HG02798 (cell line): Measurements from ENCODE around the gene LARP7.
"Not testable (repeated sequence)": the region's sequence is repeated elsewhere in the genome, so short reads cannot be mapped to it uniquely, and the experiment has no call there.

Source experiments
- ATAC-seq: cut with Tn5 transposase; IDR thresholded peaks from one replicate; pipeline ENCODE4 v1.9.1; 2021; ENCODE audit warnings: mild to moderate bottlenecking; ENCODE audit not compliant: unreplicated experiment, poor library complexity

Gene LARP7

DNA sequence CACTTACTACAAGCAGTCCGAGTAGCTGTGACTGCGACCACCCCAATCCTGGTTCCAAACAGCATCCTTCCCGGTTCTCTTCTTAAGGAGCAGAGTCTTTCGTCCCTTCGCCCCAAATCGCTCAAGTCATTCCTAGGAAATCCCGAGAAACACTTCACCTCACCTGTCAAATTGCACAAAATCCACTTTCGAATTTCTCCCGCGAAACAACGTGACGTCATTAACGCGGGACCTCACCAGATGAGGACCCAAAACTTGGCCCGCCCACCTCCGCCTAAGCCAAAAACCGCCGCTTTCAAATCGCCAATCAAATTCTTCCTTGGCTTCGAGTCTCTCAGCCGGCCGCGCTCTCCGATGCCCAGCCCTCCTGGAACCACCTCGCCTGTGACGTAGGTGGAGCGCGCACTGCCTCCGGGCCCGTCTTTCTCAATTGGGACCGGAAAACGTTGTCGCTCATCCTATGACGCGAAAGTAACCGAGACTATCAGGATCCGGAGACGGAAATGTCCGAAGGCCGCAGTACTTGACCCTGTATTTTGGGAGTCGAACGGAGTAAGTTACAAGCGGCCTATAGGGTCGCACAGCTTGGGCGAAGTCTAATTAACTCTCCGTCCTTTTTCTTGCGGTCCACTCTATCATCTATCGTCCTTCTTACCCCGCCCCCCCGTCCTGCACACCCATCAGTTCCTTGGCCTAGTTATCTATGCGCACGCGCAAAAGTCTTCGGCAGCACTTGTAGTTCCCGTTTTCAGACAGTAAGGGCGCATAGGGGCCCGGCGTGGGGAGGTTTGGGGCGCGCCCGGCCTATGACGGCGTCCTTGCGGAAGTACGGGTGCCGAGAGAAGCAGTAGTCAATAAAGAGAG is at the start of gene LARP7, which contains the start of gene ZGRF1:
Gene LARP7 (plus strand): TSS at position 456 of the 864 bp plus-strand sequence. CDS start 7,527 bp downstream, outside the sequence.
Gene ZGRF1 (minus strand): TSS at position 222 of the 864 bp plus-strand sequence. CDS start 3,733 bp downstream, outside the sequence.
- ATAC-seq: peak; percentile 94

DNA sequence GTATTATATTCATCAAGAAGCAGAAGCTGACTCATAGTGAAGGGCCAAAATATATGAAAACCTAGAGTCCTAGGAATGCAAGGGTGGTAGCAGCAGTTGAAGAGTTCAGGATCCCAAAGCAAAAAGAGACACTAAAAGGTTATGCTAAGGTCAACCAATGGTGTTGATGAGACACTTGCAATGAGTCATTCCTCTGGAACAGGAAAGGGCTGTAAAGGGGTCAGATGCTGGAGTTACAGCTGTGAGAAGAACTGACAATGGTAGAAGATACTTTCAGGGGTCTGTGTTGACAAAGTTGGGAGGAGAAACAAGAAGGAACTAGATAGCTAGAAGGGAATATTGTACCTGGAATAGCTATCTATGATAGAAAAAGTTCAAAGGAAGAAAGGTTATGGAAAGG is 47.7 kb upstream of the LARP7 start:
- no peak for ATAC-seq

DNA sequence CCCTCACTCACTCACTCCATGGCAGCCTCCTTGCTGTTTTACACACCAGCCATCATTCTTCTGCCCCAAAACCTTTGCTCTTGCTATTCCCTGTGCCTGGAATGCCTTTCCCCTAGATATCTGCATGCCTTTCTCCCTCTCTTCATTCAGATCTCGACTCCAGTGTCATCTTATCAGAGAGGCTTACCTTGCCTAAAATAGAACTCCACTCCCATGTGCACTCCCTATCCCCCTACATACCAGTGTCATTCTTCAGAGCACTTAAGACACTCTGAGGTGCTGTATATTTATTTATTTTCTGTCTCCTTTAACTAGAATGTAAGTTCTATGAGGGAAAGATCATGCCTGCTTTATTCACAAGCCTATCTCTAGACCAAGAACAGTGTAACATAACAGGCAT is 45.4 kb upstream of the LARP7 start:
- no peak for ATAC-seq

DNA sequence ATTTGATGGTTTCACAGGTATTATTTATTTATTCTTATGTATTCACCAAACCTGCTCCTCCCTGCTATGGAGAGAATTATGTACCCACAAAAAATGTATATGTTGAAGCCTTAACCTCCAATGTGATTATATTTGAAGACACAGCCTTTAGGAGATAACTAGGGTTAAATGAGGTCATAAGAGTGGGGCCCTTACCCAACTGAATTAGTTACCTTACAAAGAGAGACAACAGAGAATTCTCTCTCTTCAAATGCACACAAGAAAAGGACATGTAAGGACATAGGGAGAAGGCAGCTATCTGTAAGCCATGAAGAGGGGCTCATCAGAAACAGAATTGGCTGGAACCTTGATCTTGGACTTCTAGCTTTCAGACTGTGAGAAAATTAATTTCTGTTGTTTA is 44.2 kb upstream of the LARP7 start:
- ATAC-seq: no peak

DNA sequence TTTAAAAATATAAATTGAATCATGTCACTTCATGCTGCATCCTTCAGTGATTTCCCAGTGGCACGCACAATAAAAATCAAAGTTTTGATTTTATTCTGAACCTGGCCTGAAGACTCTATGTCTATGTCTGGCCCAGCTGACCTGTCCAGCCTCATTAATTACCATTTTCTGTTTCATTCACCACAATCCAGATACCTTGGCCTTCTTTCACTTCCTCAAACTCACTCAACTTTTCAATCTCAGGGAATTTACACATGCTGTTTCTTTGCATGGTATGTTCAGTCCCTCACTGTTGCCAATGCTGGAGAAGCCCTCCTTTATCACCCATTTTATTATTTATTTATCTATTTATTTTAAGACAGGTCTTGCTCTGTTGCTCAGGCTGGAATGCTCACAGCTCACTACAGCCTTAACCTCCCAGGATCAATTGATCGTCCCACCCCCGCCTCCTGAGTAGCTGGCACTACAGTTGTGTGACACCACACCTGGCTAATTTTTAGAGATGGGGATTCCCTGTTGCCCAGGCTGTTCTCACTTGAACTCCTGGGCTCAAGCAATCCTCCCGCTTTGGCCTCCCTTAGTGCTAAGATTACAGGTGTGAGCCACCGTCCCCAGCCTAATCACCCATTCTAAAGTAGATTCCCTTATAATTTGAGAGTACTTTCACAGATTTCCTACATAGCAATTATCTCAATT is 43.4 kb upstream of the LARP7 start:
- peak; percentile 69 for ATAC-seq

DNA sequence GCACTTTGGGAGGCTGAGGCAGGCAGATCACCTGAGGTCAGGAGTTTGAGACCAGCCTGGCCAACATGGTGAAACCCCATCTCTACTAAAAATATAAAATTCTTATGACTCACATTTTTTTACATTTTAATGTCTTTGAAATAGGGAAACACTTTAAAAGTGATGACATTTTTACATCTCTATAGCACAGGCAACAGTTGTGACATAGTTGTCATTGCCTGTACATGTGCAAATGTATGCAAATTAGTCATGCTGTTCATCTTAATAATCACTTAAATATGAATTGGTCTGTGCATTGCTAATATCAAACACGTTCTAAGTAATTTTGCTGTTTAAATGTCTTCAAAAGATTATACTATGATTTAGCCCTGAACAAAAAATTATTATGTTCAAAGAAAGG is 42.0 kb upstream of the LARP7 start:
- ATAC-seq: no peak

DNA sequence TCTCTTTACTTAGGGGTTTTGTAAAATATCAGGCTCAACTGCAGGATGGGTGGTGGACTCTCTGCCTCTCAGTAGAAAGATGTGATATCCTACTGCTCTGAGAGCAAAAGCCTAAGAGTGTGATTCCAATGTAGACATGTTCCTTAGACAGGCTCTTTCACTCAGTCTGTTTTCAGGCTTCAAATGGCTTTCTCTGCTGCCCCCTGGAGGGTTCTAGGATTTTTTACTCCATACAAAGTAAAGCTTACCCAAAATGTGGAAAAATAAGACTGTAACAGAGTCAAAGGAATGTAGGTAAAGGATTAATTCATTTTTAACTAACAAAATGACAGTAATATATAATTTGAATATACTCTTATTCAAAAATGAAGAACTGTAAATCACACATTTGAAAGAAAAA is 32.4 kb upstream of the LARP7 start:
- ATAC-seq: peak; percentile 88

DNA sequence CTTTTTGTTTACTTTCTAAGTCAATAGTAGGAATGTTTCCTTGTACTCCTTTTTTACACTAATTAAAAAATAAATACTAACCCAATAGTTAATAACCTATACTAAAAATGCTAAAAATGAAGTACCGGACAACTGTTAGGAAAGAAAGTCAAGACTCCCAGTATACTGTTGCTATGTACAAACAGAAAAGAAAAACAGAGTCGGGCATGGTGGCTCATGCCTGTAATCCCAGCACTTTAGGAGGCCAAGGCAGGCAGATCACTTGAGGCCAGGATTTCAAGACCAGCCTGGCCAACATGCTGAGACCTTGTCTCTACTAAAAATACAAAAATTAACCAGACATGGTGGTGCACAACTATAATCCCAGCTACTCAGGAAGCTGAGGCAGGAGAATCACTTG is 24.1 kb upstream of the LARP7 start:
- not testable (repeated sequence) for ATAC-seq

DNA sequence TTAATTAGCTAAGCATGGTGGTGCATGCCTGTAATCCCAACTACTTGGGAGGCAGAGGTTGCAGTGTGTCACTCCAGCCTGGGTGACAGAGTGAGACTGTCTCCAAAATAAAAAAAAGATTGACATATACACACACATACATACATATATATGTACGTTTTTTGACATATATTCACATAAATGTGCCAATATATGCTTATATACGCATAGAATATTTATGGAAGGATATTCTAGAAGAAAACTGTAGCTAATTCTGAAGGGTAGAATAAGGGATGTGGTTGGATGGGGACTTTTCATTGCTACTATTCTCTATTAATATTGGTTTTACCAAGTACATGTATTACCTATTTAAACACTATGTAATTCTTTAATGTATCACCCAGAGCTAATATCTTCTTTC is 20.0 kb upstream of the LARP7 start:
- no peak for ATAC-seq

DNA sequence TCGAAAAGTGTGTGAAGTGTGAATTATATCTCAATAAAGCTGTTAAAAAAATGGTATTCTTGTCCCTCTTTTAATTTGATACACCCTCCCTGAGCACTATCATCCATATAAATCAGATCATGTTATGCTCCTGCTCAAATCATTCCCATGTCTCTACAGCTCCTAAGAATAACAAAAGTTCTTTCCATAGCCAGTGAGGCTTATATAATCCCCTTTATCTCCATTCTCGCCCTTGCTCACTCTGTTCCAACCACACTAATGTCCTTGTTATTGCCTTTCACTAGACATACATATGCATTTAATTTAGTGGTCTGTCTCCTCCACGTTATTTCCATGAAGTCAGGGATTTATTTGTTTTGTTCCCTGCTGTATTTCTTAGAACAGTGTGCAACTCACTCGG is 10.7 kb upstream of the LARP7 start:
- no peak for ATAC-seq

DNA sequence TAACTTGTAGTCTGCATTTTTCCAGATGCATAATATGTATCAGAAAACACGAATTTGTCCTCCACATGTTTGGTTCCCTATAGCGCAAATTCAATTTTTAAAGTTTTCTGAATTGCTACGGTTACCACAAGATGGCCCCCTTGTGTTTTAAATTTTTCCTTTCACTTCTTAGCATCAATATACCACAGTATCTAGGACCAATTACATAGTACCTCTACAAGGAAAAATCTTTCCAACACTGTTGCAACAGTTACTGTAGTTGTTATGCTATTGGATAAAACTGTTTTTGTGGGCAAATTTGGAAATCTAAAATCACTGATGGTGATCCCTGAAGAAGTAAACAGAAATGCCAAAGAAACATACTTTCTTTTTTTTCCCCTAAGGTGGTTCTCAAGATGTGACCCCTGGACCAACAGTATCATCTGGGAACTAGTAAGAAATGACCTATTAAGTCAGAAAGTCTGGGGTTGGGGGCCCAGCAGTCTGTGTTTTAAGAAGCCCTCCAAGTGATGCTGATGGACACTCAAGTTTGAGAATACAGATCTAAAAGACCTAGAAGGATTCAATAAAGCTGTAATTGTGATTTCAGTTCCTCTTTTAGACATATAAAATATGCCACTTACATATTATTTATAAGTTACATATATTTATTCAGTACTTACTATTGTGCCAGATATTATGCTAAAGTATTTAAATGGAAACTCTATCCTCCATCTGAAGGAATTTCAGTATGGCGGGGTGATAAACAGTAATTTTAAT is 3.3 kb upstream of the LARP7 start:
- no peak for ATAC-seq

DNA sequence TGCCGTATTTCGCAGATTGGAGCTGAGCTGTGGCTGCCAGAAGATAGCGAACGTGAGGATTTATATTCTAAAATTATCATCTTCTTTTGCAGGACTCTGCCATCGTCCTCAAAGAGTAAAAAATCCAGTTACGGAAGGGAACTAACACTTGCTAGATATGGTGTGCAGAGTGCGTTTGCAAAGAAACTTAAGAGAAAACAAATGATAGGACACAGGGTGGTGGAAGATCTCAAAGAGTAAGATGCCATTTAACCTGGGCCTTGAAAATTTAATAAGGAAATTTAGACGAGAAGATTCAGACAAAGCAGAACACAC is 566 bp downstream of the LARP7 start:
- no peak for ATAC-seq

DNA sequence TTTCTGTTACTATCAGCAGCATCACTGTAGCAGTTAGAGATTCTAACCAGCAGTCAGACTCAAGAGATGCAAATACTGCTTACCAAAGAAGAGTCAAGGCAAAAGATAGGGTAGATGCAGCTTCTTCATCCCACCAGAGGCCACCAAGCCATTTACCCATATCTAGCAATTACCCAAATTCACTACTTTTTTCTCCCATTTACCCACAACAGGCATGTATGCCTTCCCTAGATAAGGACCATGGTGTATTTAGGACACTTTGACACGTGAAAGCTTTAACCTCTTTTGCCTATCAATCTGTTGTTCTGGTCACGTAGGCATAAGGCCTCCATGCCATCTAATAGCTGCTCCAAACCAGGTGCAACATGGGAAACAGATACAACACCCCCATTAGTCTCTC is 5.6 kb downstream of the LARP7 start:
- ATAC-seq: no peak

DNA sequence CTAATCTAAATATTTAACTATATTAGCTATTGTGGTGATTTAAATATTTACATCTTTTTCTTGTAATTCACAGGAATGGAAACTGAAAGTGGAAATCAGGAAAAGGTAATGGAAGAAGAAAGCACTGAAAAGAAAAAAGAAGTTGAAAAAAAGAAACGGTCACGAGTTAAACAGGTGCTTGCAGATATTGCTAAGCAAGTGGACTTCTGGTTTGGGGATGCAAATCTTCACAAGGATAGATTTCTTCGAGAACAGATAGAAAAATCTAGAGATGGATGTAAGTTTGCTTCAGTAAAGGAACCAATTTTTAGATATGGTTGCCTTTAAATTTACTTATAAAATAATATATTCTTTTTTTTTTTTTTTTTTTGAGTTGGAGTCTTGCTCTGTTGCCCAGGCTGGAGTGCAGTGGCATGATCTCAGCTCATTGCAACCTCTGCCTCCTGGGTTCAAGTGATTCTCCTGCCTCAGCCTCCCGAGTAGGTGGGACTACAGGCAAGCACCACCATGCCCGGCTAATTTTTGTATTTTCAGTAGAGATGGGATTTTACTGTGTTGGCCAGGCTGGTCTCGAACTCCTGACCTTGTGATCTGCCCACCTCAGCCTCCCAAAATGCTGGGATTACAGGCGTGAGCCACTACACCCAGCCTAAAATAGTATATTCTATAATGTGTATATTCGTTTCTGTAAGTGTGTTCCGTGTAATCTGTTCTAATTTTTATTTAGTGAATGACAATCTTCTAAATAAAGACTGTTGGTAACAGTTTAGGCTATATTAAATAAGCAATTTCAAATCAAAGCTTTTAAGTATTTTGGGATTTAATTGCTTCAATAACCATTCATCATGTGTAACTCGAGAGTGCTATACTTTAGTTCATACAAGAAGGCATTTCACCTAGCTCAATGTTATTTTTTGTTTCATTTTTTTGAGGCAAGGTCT is 7.9 kb downstream of the LARP7 start:
- not testable (repeated sequence) for ATAC-seq

DNA sequence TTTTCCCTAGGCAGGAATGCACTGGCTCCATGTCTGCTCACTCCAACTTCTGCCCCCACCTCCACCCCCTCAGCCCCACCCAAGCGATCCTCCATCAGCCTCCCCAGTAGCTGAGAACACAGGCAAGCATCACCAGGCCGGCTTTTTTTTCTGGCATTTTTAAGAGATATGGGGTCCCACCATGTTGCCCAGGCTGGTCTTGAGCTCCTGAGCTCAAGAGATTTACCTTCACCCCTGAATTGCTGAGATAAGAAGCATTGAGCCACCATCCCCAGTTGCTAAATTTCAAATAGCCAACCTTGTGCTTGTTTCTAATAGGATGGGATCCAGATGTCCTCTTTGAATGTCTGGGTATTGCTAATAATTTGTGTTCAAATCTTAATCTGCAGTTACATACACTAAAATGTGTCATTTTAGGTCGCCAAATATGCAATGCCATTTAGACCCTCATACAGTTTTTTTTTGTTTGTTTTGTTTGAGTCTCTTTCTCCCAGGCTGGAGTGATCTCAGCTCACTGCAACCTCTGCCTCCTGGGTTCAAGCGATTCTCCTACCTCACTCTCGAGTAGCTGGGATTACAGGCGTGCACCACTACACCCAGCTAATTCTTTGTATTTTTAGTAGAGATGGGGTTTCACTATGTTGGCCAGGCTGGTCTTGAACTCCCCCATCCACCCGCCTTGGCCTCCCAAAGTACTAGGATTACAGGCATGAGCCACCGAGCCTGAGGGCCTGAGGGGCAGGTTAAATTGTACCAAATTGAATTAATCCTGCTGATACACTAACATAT is 8.8 kb downstream of the LARP7 start:
- ATAC-seq: no peak

DNA sequence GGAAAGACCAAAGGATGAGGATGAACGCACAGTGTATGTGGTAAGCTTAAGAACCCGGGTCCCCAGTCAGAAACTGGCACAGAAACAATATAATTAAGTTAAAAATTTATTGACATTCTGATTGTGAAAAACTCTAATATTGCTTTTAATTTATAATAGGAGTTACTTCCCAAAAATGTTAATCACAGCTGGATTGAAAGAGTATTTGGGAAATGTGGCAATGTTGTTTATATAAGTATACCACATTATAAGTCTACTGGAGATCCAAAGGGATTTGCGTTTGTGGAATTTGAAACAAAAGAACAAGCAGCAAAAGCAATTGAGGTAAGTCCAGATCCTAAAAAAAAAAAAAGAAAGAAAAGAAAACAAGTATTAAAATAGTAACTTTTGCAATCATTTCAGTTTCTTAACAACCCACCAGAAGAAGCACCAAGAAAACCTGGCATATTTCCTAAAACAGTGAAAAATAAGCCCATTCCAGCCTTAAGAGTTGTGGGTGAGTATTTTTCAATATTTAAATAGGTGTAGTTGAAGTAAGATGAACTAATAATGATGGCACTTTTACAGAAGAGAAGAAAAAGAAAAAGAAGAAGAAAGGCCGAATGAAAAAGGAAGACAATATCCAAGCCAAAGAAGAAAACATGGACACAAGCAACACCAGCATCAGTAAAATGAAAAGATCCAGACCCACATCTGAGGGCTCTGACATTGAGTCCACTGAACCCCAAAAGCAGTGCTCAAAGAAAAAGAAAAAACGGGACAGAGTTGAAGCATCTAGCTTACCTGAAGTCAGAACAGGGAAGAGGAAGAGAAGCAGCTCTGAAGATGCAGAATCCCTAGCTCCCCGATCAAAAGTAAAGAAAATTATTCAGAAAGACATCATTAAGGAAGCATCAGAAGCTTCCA is 9.9 kb downstream of the LARP7 start:
- ATAC-seq: no peak

DNA sequence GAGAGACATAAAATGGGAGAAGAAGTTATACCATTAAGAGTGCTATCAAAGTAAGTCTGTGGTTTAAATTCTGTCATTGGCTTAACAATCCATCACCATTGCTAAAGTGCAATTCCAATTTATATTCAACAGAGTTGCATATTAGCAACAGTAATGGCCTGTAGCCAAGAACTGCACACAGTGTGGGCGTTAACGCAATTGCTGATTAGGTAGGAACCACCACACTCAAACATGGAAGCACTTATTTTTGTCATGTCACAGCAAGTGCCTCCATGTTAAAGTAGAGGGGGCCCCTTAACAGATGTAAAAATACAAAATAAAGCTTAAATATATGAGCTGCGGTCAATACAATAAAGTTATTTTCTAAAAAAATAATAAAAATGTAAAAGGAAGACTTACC is 10.8 kb downstream of the LARP7 start:
- no peak for ATAC-seq
